Neural progenitor cell (in vitro differentiated cells): ENCODE results near the gene THAP2. TPM values are rescaled to one million over a fixed set of nuclear protein-coding genes. Genes with fewer than 3 reads are reported as not detected.

Experiments used
- DNase-seq: peaks from one replicate; pipeline ENCODE4 v3.0.0-alpha.2; 2016; ENCODE audit warnings: low spot score
- H2AFZ ChIP-seq: fragments of 200-600 bp; sonication (generic); replicated peaks from 2 replicates; pipeline ENCODE4 v1.6.1; 2016; ENCODE audit warnings: antibody characterized with exemption
- H3F3A ChIP-seq: fragments of 200-600 bp; sonication (generic); 2 replicates; pipeline ENCODE4 v1.6.1; 2016; ENCODE audit warnings: antibody characterized with exemption, low read depth
- H3K27ac ChIP-seq: fragments of 200-600 bp; sonication (generic); 2 replicates; pipeline ENCODE4 v1.5.1; 2016; ENCODE audit warnings: mild to moderate bottlenecking
- H3K27me3 ChIP-seq: fragments of 200-600 bp; sonication (generic); 2 replicates; pipeline ENCODE4 v1.6.1; 2016; ENCODE audit warnings: mild to moderate bottlenecking, moderate library complexity
- H3K36me3 ChIP-seq: fragments of 200-600 bp; sonication (generic); 2 replicates; pipeline ENCODE4 v1.5.1; 2016
- H3K4me1 ChIP-seq: fragments of 200-600 bp; sonication (generic); 2 replicates; pipeline ENCODE4 v1.6.1; 2016; ENCODE audit warnings: mixed run types
- H3K4me2 ChIP-seq: fragments of 200-600 bp; sonication (generic); 2 replicates; pipeline ENCODE4 v1.6.1; 2016
- H3K4me3 ChIP-seq: fragments of 200-600 bp; sonication (generic); 2 replicates; pipeline ENCODE4 v1.5.1; 2016
- H3K79me2 ChIP-seq: fragments of 200-600 bp; sonication (generic); 2 replicates; pipeline ENCODE4 v1.6.1; 2016; ENCODE audit warnings: low read depth
- H3K9ac ChIP-seq: fragments of 200-600 bp; sonication (generic); 2 replicates; pipeline ENCODE4 v1.6.1; 2016
- H3K9me3 ChIP-seq: fragments of 200-600 bp; sonication (generic); 2 replicates; pipeline ENCODE4 v1.5.1; 2016; ENCODE audit warnings: low read depth
- H4K20me1 ChIP-seq: fragments of 200-600 bp; sonication (generic); 2 replicates; pipeline ENCODE4 v1.6.1; 2016; ENCODE audit warnings: low read depth
- H3K27ac Mint-ChIP-seq: 3 replicates; pipeline ENCODE4 v1.8.0; 2021; ENCODE audit warnings: mixed read lengths
- H3K27me3 Mint-ChIP-seq: 2 replicates; pipeline ENCODE4 v1.8.0; 2022; ENCODE audit warnings: low read depth, mild to moderate bottlenecking, inconsistent platforms, moderate library complexity, mixed read lengths; ENCODE audit not compliant: insufficient read depth
- H3K36me3 Mint-ChIP-seq: 3 replicates; pipeline ENCODE4 v1.8.0; 2021; ENCODE audit warnings: mixed read lengths
- H3K4me1 Mint-ChIP-seq: 3 replicates; pipeline ENCODE4 v1.8.0; 2021; ENCODE audit warnings: mixed read lengths
- H3K4me3 Mint-ChIP-seq: 3 replicates; pipeline ENCODE4 v1.8.0; 2021; ENCODE audit warnings: mild to moderate bottlenecking, moderate library complexity, mixed read lengths
- H3K9me3 Mint-ChIP-seq: 3 replicates; pipeline ENCODE4 v1.8.0; 2020; ENCODE audit warnings: mixed read lengths
- EZH2 ChIP-seq: fragments of 200-600 bp; sonication (generic); IDR thresholded peaks from 2 replicates; pipeline ENCODE4 v1.6.1; 2017; ENCODE audit warnings: antibody characterized with exemption, mild to moderate bottlenecking, moderate library complexity
- EZH2phosphoT487 ChIP-seq: fragments of 200-600 bp; sonication (generic); IDR thresholded peaks from 2 replicates; pipeline ENCODE4 v1.6.1; 2017; ENCODE audit warnings: antibody characterized with exemption
- total RNA-seq: library from RNA; depleted of rRNA; stranded (reverse); fragments of >200 nt; gene quantifications from 2 replicates; pipeline ENCODE4 v1.2.3, GENCODE V29; 2015; ENCODE audit warnings: low replicate concordance
- TF ChIP-seq, protein P1 (sequence below): fragments of 200-600 bp; sonication (generic); IDR thresholded peaks from 2 replicates; pipeline ENCODE4 v1.5.1; 2017; ENCODE audit warnings: antibody characterized with exemption, mild to moderate bottlenecking

Gene THAP2
- total RNA-seq, 1 donor from 2014 or later = 37.3 TPM

DNA sequence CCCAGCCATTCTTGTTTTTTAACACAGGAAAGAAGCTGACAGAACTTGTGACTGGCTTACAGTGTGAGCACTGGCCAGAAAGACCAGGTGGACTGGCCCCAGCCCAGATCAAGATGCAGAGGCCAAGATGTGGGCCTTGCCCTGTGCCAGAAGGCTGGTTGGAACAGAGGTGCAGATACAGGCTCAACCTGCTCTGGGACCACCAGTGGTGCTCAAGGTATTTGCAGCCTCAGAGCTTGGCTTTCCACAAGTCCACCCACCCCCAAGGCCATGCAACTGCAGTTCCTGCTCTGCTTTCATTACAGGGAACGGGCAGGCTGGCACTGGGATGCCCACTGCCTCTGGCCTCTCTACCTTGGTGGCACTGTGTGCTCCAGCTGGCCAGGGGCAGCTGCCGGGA lies 23.8 kb upstream of the THAP2 start:
- peaks cover 13% of the 10 kb centered on the region for H3F3A ChIP-seq
- Mint-ChIP-seq H3K27me3 (no peaks in the 10 kb centered on the region), H3K27ac (no peak overlapping the region), H3K36me3 (peaks cover 38% of the 10 kb centered on the region), H3K9me3 (no peaks in the 10 kb centered on the region), H3K4me1 (no peaks in the 10 kb centered on the region), H3K4me3 (no peak overlapping the region)
- peaks cover 4% of the 10 kb centered on the region for H4K20me1 ChIP-seq
- no peak overlapping the region for H3K4me3 ChIP-seq
- H3K9ac ChIP-seq = no peak overlapping the region
- H3K27ac ChIP-seq = no peak overlapping the region
- H2AFZ ChIP-seq = no peak overlapping the region
- no peak overlapping the region for H3K4me2 ChIP-seq
- H3K4me1 ChIP-seq = no peaks in the 10 kb centered on the region
- TF ChIP-seq EZH2 = no peak
- no peak for TF ChIP-seq EZH2phosphoT487
- TF ChIP-seq, protein P1, sequence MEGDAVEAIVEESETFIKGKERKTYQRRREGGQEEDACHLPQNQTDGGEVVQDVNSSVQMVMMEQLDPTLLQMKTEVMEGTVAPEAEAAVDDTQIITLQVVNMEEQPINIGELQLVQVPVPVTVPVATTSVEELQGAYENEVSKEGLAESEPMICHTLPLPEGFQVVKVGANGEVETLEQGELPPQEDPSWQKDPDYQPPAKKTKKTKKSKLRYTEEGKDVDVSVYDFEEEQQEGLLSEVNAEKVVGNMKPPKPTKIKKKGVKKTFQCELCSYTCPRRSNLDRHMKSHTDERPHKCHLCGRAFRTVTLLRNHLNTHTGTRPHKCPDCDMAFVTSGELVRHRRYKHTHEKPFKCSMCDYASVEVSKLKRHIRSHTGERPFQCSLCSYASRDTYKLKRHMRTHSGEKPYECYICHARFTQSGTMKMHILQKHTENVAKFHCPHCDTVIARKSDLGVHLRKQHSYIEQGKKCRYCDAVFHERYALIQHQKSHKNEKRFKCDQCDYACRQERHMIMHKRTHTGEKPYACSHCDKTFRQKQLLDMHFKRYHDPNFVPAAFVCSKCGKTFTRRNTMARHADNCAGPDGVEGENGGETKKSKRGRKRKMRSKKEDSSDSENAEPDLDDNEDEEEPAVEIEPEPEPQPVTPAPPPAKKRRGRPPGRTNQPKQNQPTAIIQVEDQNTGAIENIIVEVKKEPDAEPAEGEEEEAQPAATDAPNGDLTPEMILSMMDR = no peak
- H3K9me3 ChIP-seq = no peaks in the 10 kb centered on the region
- DNase-seq = no peak
- H3K36me3 ChIP-seq = peaks cover 35% of the 10 kb centered on the region
- no peaks in the 10 kb centered on the region for H3K27me3 ChIP-seq
- H3K79me2 ChIP-seq = no peaks in the 10 kb centered on the region

DNA sequence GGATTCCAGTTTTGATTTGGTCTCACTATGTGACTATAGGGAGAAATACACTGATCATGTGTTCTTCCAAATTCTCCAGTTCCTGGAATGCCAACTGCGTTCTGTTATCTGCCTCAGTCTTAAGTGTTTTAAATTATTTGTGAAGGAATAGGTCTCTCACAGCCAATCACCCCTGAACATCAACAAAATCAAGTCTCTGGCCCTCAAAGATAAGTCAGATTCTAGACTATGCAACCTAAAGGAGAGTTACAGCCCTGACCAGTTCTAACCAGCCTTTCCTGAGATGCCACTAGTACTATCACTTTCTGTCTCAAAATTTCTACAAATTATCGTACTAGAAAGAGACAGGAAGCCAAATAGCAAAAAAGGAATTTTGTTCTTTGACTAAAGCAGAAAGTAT lies 22.7 kb upstream of the THAP2 start:
- Histone ChIP-seq H3K9ac (no peak overlapping the region), H3K27me3 (no peaks in the 10 kb centered on the region), H3K4me2 (no peak overlapping the region), H4K20me1 (peaks cover 4% of the 10 kb centered on the region), H3K4me1 (no peaks in the 10 kb centered on the region), H3K79me2 (no peaks in the 10 kb centered on the region), H3F3A (peaks cover 13% of the 10 kb centered on the region), H3K4me3 (no peak overlapping the region), H3K9me3 (no peaks in the 10 kb centered on the region), H2AFZ (no peak overlapping the region), H3K27ac (no peak overlapping the region), H3K36me3 (peaks cover 29% of the 10 kb centered on the region)
- no peak overlapping the region for H3K4me3 Mint-ChIP-seq
- no peaks in the 10 kb centered on the region for H3K27me3 Mint-ChIP-seq
- H3K27ac Mint-ChIP-seq = no peak overlapping the region
- no peak for DNase-seq
- H3K36me3 Mint-ChIP-seq = peaks cover 39% of the 10 kb centered on the region
- no peaks in the 10 kb centered on the region for H3K9me3 Mint-ChIP-seq
- TF ChIP-seq, protein P1 = no peak
- no peak for TF ChIP-seq EZH2phosphoT487
- no peak for TF ChIP-seq EZH2
- no peaks in the 10 kb centered on the region for H3K4me1 Mint-ChIP-seq

DNA sequence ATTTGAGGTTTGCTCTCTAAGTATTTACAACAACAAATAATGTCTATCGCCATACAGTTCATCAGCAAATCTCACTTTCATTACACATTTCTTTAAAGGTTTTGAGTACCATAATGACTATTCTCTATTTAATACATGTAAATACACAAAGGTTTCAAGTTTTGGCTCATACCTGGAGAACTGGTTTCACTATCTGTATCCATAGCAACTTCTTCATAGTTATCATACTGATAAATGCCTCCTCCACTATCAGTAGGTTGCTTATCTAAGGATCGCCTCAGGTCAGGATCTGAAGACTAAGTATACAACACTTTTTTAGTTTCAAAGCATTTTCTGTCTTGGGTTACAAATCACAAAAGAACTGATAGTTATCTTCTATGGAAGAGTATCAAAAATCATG lies 21.8 kb upstream of the THAP2 start:
- no peak overlapping the region for H3K4me2 ChIP-seq
- peaks cover 39% of the 10 kb centered on the region for H3K36me3 Mint-ChIP-seq
- TF ChIP-seq, protein P1 = no peak
- TF ChIP-seq EZH2phosphoT487 (no peak), EZH2 (no peak)
- no peak overlapping the region for H3K4me3 Mint-ChIP-seq
- H4K20me1 ChIP-seq = peaks cover 4% of the 10 kb centered on the region
- H3K9me3 ChIP-seq = no peaks in the 10 kb centered on the region
- no peaks in the 10 kb centered on the region for H3K79me2 ChIP-seq
- no peak overlapping the region for H3K4me3 ChIP-seq
- peaks cover 27% of the 10 kb centered on the region for H3K36me3 ChIP-seq
- H3F3A ChIP-seq = peaks cover 7% of the 10 kb centered on the region
- no peak overlapping the region for H3K27ac ChIP-seq
- no peaks in the 10 kb centered on the region for H3K9me3 Mint-ChIP-seq
- no peaks in the 10 kb centered on the region for H3K27me3 ChIP-seq
- no peak overlapping the region for H3K27ac Mint-ChIP-seq
- H2AFZ ChIP-seq = no peak overlapping the region
- no peak for DNase-seq
- no peaks in the 10 kb centered on the region for H3K4me1 Mint-ChIP-seq
- H3K9ac ChIP-seq = no peak overlapping the region
- H3K4me1 ChIP-seq = no peaks in the 10 kb centered on the region
- no peaks in the 10 kb centered on the region for H3K27me3 Mint-ChIP-seq
